ENCODE measurements around the gene TBPL1.
"Not testable (repeated sequence)": the region's sequence is repeated elsewhere in the genome, so short reads cannot be mapped to it uniquely, and the experiment has no call there.

The TBPL1 gene

GRCh38 chr6:133953634-133954415, 801 bp downstream of the TBPL1 start:
- DNase-seq (ENCODE audit: low read depth): no peak

- DNase-seq (ENCODE audit: low read depth): no peak
Measured at GRCh38 chr6:133954657-133955576, 1.9 kb downstream of the TBPL1 start.

GRCh38 chr6:133955582-133956415, 2.8 kb downstream of the TBPL1 start:
- DNase-seq (ENCODE audit: low read depth): no peak

- DNase-seq (ENCODE audit: low read depth): no peak
Measured at GRCh38 chr6:133956416-133957049, 3.5 kb downstream of the TBPL1 start.

- no peak for DNase-seq (ENCODE audit: low read depth)
Measured at GRCh38 chr6:133957227-133957626, 4.2 kb downstream of the TBPL1 start.

GRCh38 chr6:133957780-133958242, 4.8 kb downstream of the TBPL1 start:
- DNase-seq (ENCODE audit: low read depth): no peak

GRCh38 chr6:133958791-133959190, 5.8 kb downstream of the TBPL1 start:
- DNase-seq (ENCODE audit: low read depth): no peak

GRCh38 chr6:133959667-133960368, 6.8 kb downstream of the TBPL1 start:
- no peak for DNase-seq (ENCODE audit: low read depth)

GRCh38 chr6:133961831-133962230, 8.8 kb downstream of the TBPL1 start:
- no peak for DNase-seq (ENCODE audit: low read depth)

- no peak for DNase-seq (ENCODE audit: low read depth)
Measured at GRCh38 chr6:133964052-133964451, 11.0 kb downstream of the TBPL1 start.

- DNase-seq (ENCODE audit: low read depth): no peak
Measured at GRCh38 chr6:133964702-133965101, 11.7 kb downstream of the TBPL1 start.

GRCh38 chr6:133965817-133966360, 12.9 kb downstream of the TBPL1 start:
- DNase-seq (ENCODE audit: low read depth): no peak

- DNase-seq (ENCODE audit: low read depth): no peak
Measured at GRCh38 chr6:133966654-133967329, 13.8 kb downstream of the TBPL1 start.

GRCh38 chr6:133967347-133967746, 14.3 kb downstream of the TBPL1 start:
- DNase-seq (ENCODE audit: low read depth): no peak

- not testable (repeated sequence) for DNase-seq (ENCODE audit: low read depth)
Measured at GRCh38 chr6:133967835-133968234, 14.8 kb downstream of the TBPL1 start.

GRCh38 chr6:133969285-133969920, 16.4 kb downstream of the TBPL1 start:
- DNase-seq (ENCODE audit: low read depth): no peak

GRCh38 chr6:133969921-133970295, 16.9 kb downstream of the TBPL1 start:
- no peak for DNase-seq (ENCODE audit: low read depth)

GRCh38 chr6:133971861-133972260, 18.8 kb downstream of the TBPL1 start:
- DNase-seq (ENCODE audit: low read depth): no peak

GRCh38 chr6:133972388-133972787, 19.4 kb downstream of the TBPL1 start:
- DNase-seq (ENCODE audit: low read depth): no peak

Measured in stimulated activated CD8-positive, alpha-beta memory T cell treated with anti-CD3 and anti-CD28 coated beads, Interleukin-12 subunit alpha, Interleukin-12 subunit beta, amount 100 ng/mL, for 1 hour (primary cell).